ENCODE data around the gene KBTBD4.

GRCh38 chr11:47603295-47603694, 24.5 kb upstream of the KBTBD4 start:
- TF ChIP-seq EZH2phosphoT487 (IDR thresholded peaks at IDR 0.05; ENCODE audit: insufficient read depth, low read depth) (no peak), EZH2 (IDR thresholded peaks at IDR 0.05; ENCODE audit: insufficient read depth, poor library complexity, severe bottlenecking) (no peak)

All from GM23248 (cell line).